Measurements from ENCODE around the gene LHPP.

DNA sequence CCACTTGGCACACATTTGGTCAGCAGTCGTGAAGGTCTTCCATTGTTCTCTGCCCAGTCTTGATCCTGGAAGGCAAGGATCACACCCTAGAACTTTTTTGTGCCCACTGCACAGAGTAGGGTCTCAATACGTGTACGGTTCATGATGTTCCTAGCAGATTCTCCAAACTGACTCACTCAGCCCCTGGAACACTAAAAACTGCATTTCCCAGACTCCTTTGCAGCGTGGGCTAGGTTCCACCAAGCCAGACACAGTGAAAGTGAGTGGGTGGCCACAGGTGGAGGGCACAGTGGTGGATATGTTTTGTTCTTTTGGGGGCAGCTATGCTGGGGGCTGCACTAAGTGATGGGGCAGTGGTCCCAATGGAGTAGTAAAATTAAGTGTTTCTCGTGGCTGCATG, 1.5 kb upstream of the LHPP start:
- TF ChIP-seq, protein P1, sequence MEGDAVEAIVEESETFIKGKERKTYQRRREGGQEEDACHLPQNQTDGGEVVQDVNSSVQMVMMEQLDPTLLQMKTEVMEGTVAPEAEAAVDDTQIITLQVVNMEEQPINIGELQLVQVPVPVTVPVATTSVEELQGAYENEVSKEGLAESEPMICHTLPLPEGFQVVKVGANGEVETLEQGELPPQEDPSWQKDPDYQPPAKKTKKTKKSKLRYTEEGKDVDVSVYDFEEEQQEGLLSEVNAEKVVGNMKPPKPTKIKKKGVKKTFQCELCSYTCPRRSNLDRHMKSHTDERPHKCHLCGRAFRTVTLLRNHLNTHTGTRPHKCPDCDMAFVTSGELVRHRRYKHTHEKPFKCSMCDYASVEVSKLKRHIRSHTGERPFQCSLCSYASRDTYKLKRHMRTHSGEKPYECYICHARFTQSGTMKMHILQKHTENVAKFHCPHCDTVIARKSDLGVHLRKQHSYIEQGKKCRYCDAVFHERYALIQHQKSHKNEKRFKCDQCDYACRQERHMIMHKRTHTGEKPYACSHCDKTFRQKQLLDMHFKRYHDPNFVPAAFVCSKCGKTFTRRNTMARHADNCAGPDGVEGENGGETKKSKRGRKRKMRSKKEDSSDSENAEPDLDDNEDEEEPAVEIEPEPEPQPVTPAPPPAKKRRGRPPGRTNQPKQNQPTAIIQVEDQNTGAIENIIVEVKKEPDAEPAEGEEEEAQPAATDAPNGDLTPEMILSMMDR (IDR thresholded peaks at IDR 0.05), result no peak
- TF ChIP-seq POLR2A (IDR thresholded peaks at IDR 0.05), result no peak

Data from transverse colon (tissue), 3 donors.